ENCODE data around the gene LPP.

Gene LPP

DNA sequence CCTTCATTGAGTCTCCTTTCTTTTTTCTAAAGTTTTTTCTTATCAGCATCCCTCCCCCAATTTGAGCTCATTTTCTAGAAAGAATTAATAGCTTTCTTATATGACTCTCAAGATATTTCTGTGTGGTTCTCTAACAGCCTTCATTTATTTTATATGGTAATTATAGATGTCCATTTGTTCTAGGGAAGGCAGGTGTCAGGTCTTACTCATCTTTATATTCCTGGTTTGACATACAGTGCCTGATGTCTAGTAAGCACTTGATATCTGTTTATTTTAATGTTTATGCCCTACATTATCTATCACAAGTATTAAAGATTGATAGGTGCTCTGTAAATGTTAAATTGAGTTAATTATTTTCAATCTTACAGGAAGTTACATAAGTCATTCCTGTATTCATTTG is 591.1 kb downstream of the LPP start:
- Histone ChIP-seq H3K4me3 (ENCODE audit: low read depth, low read length) (no peak overlapping the region), H3K27me3 (ENCODE audit: control insufficient read depth, insufficient read depth, low read length) (no peaks in the 10 kb centered on the region), H3K36me3 (ENCODE audit: control insufficient read depth, insufficient read depth, low read length) (no peaks in the 10 kb centered on the region), H3K9me3 (ENCODE audit: control insufficient read depth, insufficient read depth, low read length) (no peaks in the 10 kb centered on the region), H3K4me1 (ENCODE audit: control insufficient read depth, insufficient read depth, low read length) (no peaks in the 10 kb centered on the region), H3K9ac (ENCODE audit: low read depth, low read length) (no peak overlapping the region)

DNA sequence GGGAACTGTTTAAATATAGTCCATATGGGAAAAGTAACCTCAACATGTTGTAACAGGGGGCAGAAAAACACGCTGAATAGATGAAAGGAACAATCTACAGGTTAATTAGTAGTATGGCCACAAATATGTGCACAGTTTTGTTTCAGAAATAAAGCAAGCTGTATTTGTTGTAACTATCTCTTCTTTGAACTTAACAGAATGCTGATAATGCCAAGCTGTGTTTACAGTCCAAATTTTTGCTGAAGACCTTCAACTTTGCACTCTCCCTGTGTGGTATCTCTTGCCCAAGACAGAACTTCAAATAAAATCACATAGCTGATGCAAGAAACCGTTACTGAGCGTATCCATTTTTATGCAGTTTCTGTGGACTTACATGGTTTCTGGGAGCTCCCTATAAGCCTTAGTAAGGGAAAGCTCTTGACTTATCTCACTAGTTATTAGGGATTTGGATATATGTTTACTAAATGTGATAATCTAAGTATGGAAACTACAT is 592.4 kb downstream of the LPP start:
- Histone ChIP-seq H3K27me3 (ENCODE audit: control insufficient read depth, insufficient read depth, low read length) (no peaks in the 10 kb centered on the region), H3K4me1 (ENCODE audit: control insufficient read depth, insufficient read depth, low read length) (no peaks in the 10 kb centered on the region), H3K9ac (ENCODE audit: low read depth, low read length) (no peak overlapping the region), H3K9me3 (ENCODE audit: control insufficient read depth, insufficient read depth, low read length) (no peaks in the 10 kb centered on the region), H3K36me3 (ENCODE audit: control insufficient read depth, insufficient read depth, low read length) (no peaks in the 10 kb centered on the region), H3K4me3 (ENCODE audit: low read depth, low read length) (no peak overlapping the region)

DNA sequence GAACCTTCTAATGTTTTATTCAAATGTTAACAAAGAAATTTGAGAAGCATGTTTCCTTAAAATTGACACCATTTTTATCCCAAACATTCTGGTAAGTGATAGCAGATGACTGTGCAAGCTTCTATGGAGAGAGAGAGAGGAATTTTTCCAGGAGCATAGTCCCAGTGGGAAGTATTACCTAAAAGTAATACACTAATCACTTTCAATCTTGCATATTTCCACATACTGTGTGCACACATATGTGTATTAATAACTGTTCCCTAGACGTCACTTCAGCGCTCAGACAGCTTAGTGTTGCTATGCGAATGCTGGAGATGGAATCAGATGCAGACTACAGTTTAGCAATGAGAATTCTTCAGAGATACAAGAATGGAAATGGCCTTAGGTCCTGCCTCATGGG is 593.5 kb downstream of the LPP start:
- Histone ChIP-seq H3K4me3 (ENCODE audit: low read depth, low read length) (no peak overlapping the region), H3K27me3 (ENCODE audit: control insufficient read depth, insufficient read depth, low read length) (no peaks in the 10 kb centered on the region), H3K36me3 (ENCODE audit: control insufficient read depth, insufficient read depth, low read length) (no peaks in the 10 kb centered on the region), H3K9ac (ENCODE audit: low read depth, low read length) (no peak overlapping the region), H3K4me1 (ENCODE audit: control insufficient read depth, insufficient read depth, low read length) (no peaks in the 10 kb centered on the region), H3K9me3 (ENCODE audit: control insufficient read depth, insufficient read depth, low read length) (no peaks in the 10 kb centered on the region)

GRCh38 chr3:188749010-188749617 is 595.2 kb downstream of the LPP start:
- H3K36me3 ChIP-seq (ENCODE audit: control insufficient read depth, insufficient read depth, low read length), result no peaks in the 10 kb centered on the region
- no peak overlapping the region for H3K4me3 ChIP-seq (ENCODE audit: low read depth, low read length)
- no peaks in the 10 kb centered on the region for H3K27me3 ChIP-seq (ENCODE audit: control insufficient read depth, insufficient read depth, low read length)
- H3K9ac ChIP-seq (ENCODE audit: low read depth, low read length), result no peak overlapping the region
- no peaks in the 10 kb centered on the region for H3K4me1 ChIP-seq (ENCODE audit: control insufficient read depth, insufficient read depth, low read length)
- no peaks in the 10 kb centered on the region for H3K9me3 ChIP-seq (ENCODE audit: control insufficient read depth, insufficient read depth, low read length)

- Histone ChIP-seq H3K9me3 (ENCODE audit: control insufficient read depth, insufficient read depth, low read length) (no peaks in the 10 kb centered on the region), H3K9ac (ENCODE audit: low read depth, low read length) (no peak overlapping the region), H3K4me3 (ENCODE audit: low read depth, low read length) (no peak overlapping the region), H3K36me3 (ENCODE audit: control insufficient read depth, insufficient read depth, low read length) (no peaks in the 10 kb centered on the region), H3K4me1 (ENCODE audit: control insufficient read depth, insufficient read depth, low read length) (no peaks in the 10 kb centered on the region), H3K27me3 (ENCODE audit: control insufficient read depth, insufficient read depth, low read length) (no peaks in the 10 kb centered on the region)
Measured at GRCh38 chr3:188749830-188750229, 595.9 kb downstream of the LPP start.

DNA sequence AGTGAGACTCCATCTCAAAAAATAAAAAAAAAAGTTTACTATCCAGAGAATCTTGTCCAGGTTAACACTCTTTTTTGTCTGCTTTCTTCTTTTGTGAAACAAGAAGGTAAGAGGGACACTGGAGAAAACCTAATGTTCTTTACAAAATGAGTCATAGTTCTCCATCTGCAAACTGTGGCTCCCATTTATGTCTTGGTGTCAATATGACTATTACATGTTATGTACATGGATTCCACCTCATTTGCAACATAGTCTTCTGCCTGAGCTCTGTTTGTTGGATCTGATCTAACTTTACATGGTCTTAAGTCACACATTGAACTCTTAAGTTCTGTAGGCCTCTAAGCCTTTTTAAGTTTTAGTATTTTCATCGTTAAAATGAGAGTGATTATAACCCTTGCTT is 596.7 kb downstream of the LPP start:
- Histone ChIP-seq H3K4me3 (ENCODE audit: low read depth, low read length) (no peak overlapping the region), H3K4me1 (ENCODE audit: control insufficient read depth, insufficient read depth, low read length) (no peaks in the 10 kb centered on the region), H3K9me3 (ENCODE audit: control insufficient read depth, insufficient read depth, low read length) (no peaks in the 10 kb centered on the region), H3K27me3 (ENCODE audit: control insufficient read depth, insufficient read depth, low read length) (no peaks in the 10 kb centered on the region), H3K9ac (ENCODE audit: low read depth, low read length) (no peak overlapping the region), H3K36me3 (ENCODE audit: control insufficient read depth, insufficient read depth, low read length) (no peaks in the 10 kb centered on the region)

GRCh38 chr3:188752850-188753249 is 598.9 kb downstream of the LPP start:
- H3K4me1 ChIP-seq (ENCODE audit: control insufficient read depth, insufficient read depth, low read length), result no peaks in the 10 kb centered on the region
- H3K9me3 ChIP-seq (ENCODE audit: control insufficient read depth, insufficient read depth, low read length), result no peaks in the 10 kb centered on the region
- H3K27me3 ChIP-seq (ENCODE audit: control insufficient read depth, insufficient read depth, low read length), result no peaks in the 10 kb centered on the region
- no peak overlapping the region for H3K9ac ChIP-seq (ENCODE audit: low read depth, low read length)
- no peak overlapping the region for H3K4me3 ChIP-seq (ENCODE audit: low read depth, low read length)
- no peaks in the 10 kb centered on the region for H3K36me3 ChIP-seq (ENCODE audit: control insufficient read depth, insufficient read depth, low read length)

- Histone ChIP-seq H3K27me3 (ENCODE audit: control insufficient read depth, insufficient read depth, low read length) (no peaks in the 10 kb centered on the region), H3K36me3 (ENCODE audit: control insufficient read depth, insufficient read depth, low read length) (no peaks in the 10 kb centered on the region), H3K4me3 (ENCODE audit: low read depth, low read length) (no peak overlapping the region), H3K9ac (ENCODE audit: low read depth, low read length) (no peak overlapping the region), H3K4me1 (ENCODE audit: control insufficient read depth, insufficient read depth, low read length) (no peaks in the 10 kb centered on the region), H3K9me3 (ENCODE audit: control insufficient read depth, insufficient read depth, low read length) (no peaks in the 10 kb centered on the region)
Measured at GRCh38 chr3:188754267-188754666, 600.3 kb downstream of the LPP start.

DNA sequence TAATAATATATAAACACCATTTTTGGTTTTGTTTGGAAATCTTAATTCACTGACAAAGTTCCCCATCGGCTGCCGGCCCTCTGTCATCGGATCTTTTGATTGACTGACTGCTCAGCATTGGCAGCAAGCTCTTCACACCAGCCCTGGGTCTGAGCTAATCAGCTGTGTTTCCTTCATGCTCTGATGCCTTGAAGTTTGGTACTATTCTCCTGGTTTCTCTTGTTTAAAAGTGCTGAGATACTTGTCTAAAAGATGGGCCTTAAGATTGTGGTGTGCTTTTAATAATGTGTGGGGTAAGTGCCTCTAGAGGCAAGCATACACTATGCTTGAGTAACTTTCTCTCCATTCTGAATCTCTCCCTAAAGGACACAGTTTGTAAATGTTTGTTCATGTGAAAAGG is 602.3 kb downstream of the LPP start:
- Histone ChIP-seq H3K36me3 (ENCODE audit: control insufficient read depth, insufficient read depth, low read length) (no peaks in the 10 kb centered on the region), H3K4me1 (ENCODE audit: control insufficient read depth, insufficient read depth, low read length) (no peaks in the 10 kb centered on the region), H3K4me3 (ENCODE audit: low read depth, low read length) (no peak overlapping the region), H3K9me3 (ENCODE audit: control insufficient read depth, insufficient read depth, low read length) (no peaks in the 10 kb centered on the region), H3K27me3 (ENCODE audit: control insufficient read depth, insufficient read depth, low read length) (no peaks in the 10 kb centered on the region), H3K9ac (ENCODE audit: low read depth, low read length) (no peak overlapping the region)

- Histone ChIP-seq H3K9me3 (ENCODE audit: control insufficient read depth, insufficient read depth, low read length) (no peaks in the 10 kb centered on the region), H3K4me1 (ENCODE audit: control insufficient read depth, insufficient read depth, low read length) (no peaks in the 10 kb centered on the region), H3K9ac (ENCODE audit: low read depth, low read length) (no peak overlapping the region), H3K27me3 (ENCODE audit: control insufficient read depth, insufficient read depth, low read length) (no peaks in the 10 kb centered on the region), H3K4me3 (ENCODE audit: low read depth, low read length) (no peak overlapping the region), H3K36me3 (ENCODE audit: control insufficient read depth, insufficient read depth, low read length) (no peaks in the 10 kb centered on the region)
Measured at GRCh38 chr3:188759336-188760005, 605.5 kb downstream of the LPP start.

DNA sequence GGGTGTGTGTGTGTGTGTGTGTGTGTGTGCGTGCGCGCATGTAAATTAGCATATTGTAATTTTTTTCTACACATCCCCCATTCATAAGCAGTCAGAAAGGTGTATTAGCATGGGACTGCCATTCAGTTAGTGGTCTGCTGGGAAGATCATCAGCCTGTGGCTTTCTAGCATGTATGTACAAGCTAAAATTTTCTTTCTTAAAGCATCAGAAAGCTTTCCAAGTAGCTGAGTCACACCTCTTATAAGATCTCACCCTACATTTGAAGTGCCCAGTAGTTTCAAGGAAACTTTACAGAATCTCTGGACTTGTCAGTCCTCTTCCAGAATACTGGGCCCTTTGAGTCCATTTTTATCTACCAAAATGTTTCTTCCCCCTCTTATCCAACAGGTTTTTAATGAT is 606.5 kb downstream of the LPP start:
- H3K9me3 ChIP-seq (ENCODE audit: control insufficient read depth, insufficient read depth, low read length), result no peaks in the 10 kb centered on the region
- H3K27me3 ChIP-seq (ENCODE audit: control insufficient read depth, insufficient read depth, low read length), result no peaks in the 10 kb centered on the region
- no peaks in the 10 kb centered on the region for H3K4me1 ChIP-seq (ENCODE audit: control insufficient read depth, insufficient read depth, low read length)

DNA sequence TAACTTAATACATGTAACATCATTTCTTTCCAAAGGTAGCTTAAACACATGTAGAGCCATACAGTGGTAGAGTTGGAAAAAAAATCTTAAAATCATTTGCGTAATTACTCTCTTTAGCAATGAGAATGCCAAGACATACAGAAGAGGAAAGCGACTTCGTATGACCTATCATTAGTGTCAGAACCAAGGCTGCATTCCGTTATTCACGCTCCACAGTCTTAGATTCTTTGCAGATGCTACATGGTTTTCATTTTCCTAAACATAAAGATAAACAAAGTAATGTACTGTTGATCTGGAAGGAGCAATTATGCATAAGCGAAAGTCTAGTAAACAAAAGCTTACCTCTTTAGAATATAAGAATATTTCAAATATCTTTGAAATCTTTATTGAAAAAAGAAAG is 607.5 kb downstream of the LPP start:
- Histone ChIP-seq H3K36me3 (ENCODE audit: control insufficient read depth, insufficient read depth, low read length) (no peaks in the 10 kb centered on the region), H3K9me3 (ENCODE audit: control insufficient read depth, insufficient read depth, low read length) (no peaks in the 10 kb centered on the region), H3K9ac (ENCODE audit: low read depth, low read length) (no peak overlapping the region), H3K4me1 (ENCODE audit: control insufficient read depth, insufficient read depth, low read length) (no peaks in the 10 kb centered on the region), H3K4me3 (ENCODE audit: low read depth, low read length) (no peak overlapping the region), H3K27me3 (ENCODE audit: control insufficient read depth, insufficient read depth, low read length) (no peaks in the 10 kb centered on the region)

More for the DNA sequence above, 606.5 kb downstream of the LPP start:
- no peak overlapping the region for H3K9ac ChIP-seq (ENCODE audit: low read depth, low read length)
- no peaks in the 10 kb centered on the region for H3K36me3 ChIP-seq (ENCODE audit: control insufficient read depth, insufficient read depth, low read length)
- H3K4me3 ChIP-seq (ENCODE audit: low read depth, low read length), result no peak overlapping the region
